IPS-20b (cell line): ENCODE results near the gene AQP7.
A peak's percentile ranks its signal among the peaks of the same experiment; 100 is the strongest.
"Not testable (repeated sequence)": the region's sequence is repeated elsewhere in the genome, so short reads cannot be mapped to it uniquely, and the experiment has no call there.

Source experiments
- H3K27ac ChIP-seq: one replicate; pipeline ENCODE4 v1.5.1; 2013; ENCODE audit warnings: low read length
- H3K27me3 ChIP-seq: 2 replicates; pipeline ENCODE4 v1.6.1; 2013; ENCODE audit warnings: mild to moderate bottlenecking, low read length, inconsistent platforms; ENCODE audit not compliant: insufficient read depth
- H3K36me3 ChIP-seq: 2 replicates; pipeline ENCODE4 v1.6.1; 2013; ENCODE audit warnings: low read depth, mild to moderate bottlenecking, inconsistent platforms, low read length, moderate library complexity; ENCODE audit not compliant: insufficient read depth
- H3K4me1 ChIP-seq: 2 replicates; pipeline ENCODE4 v1.6.1; 2013; ENCODE audit warnings: mild to moderate bottlenecking, control low read depth, inconsistent platforms, low read length, moderate library complexity; ENCODE audit not compliant: insufficient read depth
- H3K4me3 ChIP-seq: 2 replicates; pipeline ENCODE4 v1.5.1; 2013; ENCODE audit warnings: mild to moderate bottlenecking, low read length, inconsistent platforms
- H3K9ac ChIP-seq: 2 replicates; pipeline ENCODE4 v1.6.1; 2013; ENCODE audit warnings: low read depth, mild to moderate bottlenecking, inconsistent platforms, low read length, moderate library complexity
- H3K9me3 ChIP-seq: 2 replicates; pipeline ENCODE4 v1.6.1; 2013; ENCODE audit warnings: mild to moderate bottlenecking, low read depth, low read length, inconsistent platforms; ENCODE audit not compliant: insufficient read depth

Gene AQP7

DNA sequence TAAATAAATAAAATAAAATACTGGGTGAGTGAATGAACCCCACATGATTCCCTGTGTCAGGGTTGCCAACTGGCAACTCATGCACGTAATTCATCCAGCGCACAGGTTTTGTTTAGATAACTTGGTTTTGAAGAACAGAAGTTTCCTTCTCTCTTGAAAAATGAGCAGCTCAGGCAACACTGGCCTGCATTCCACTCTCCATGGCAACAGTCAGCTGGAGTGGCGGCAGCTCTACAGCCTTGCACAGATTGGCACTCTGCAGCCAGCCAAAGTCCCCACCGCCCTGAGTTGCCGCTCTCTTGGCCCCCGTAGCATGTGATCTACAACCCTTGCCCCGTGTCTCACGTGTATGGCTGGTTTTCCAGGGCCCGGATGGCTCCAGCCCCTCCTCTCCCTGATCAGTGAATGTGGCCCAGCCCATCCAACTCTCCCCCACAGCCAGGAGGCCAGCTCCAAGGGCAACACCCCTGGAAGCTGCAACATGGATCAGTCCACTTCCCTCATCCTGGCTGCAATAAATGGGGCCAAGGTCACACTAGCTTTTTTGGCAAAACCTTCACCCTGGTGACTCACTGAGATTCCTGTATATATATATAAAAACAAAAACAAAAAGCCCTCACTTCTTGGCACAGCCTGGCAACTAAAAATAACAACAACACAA lies 11.1 kb downstream of the AQP7 start:
- not testable (repeated sequence) for H3K4me3 ChIP-seq, H3K9me3 ChIP-seq, H3K9ac ChIP-seq, H3K36me3 ChIP-seq, H3K27ac ChIP-seq, H3K4me1 ChIP-seq, H3K27me3 ChIP-seq

DNA sequence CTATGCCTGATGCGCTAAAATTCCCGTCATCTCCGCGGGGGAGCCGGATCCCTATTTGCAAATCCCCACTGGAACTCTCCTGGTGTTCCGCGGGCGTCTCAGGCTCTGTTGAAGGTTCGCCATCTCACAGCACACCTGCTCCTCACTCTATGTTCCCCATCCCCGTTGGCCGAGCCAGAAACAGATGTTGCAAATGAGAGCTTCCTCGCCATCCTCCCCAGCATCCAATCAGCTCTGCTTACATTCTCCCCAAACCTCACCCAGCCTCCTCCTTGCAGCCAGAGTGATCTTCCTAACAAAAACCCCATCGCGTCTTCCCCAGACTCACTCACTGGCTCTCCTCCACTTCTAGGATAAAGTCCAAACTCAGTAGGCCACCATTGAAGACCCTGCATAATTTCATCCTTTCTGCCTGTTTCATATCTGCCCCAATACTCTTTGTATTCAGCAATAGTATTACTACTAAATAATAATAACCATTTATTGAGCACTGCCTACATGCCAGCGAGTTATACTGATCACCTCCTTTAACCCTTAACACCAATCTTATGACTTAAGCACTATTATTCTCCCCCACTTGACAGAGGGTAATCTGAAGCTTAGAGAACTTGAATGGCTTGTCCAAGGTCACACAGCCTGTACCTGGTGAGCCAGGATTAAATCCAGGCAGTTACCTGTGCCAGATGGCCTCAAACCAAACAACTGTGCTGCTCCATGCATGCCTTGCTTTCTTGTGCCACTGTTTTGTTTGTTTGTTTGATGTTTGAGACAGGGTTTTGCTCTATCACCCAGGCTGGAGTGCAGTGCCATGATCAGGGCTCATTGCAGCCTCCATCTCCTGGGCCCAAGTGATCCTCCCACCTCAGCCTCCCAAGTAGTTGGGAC lies 14.0 kb downstream of the AQP7 start:
- Histone ChIP-seq H3K9me3 (no peaks in the 10 kb centered on the region), H3K9ac (no peak overlapping the region), H3K36me3 (no peaks in the 10 kb centered on the region), H3K4me3 (no peak overlapping the region), H3K4me1 (no peaks in the 10 kb centered on the region; the same call in 1 of the 2 replicates), H3K27ac (no peak overlapping the region), H3K27me3 (no peaks in the 10 kb centered on the region)

DNA sequence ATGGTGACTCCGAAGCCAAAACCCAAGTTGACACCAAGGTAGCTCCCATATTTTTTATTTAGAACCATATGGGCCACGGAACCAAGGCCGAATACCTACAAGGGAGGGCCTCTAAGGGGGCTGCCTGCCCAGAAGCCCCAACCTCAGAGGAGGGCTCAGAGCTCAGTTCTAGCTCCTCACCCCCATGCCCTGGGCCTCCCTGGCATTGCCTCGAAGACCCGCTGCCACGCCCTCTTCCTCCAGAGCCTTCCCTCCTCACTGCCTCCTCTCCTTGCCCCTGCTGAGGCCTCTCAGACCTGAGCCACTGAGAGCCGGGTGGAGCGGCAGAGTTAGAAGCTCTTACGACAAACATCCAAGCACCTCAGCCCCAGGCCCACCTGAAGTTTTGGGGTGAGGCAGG lies 15.4 kb downstream of the AQP7 start:
- not testable (repeated sequence) for H3K9ac ChIP-seq, H3K4me1 ChIP-seq, H3K36me3 ChIP-seq, H3K4me3 ChIP-seq, H3K9me3 ChIP-seq, H3K27ac ChIP-seq, H3K27me3 ChIP-seq

DNA sequence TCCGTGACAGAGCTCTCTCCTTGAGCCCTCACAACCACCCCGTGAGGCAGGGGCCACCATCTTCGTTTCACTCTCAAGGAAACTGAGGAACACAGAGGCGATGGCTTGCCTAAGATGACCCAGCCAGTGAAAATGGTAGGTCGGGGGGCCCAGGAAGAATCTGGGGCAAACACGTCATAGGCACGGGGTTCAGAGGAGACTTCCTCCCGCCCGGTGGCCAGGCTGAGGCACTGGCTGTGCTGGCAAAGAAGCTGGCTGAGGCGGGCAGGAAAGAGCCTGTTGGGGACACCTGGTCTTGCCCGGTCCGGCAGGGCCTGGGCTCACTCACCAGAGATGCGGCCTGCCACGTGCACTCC lies 15.7 kb downstream of the AQP7 start:
- H3K27me3 ChIP-seq, H3K27ac ChIP-seq, H3K9me3 ChIP-seq, H3K36me3 ChIP-seq, H3K9ac ChIP-seq, H3K4me1 ChIP-seq, H3K4me3 ChIP-seq: not testable (repeated sequence)

DNA sequence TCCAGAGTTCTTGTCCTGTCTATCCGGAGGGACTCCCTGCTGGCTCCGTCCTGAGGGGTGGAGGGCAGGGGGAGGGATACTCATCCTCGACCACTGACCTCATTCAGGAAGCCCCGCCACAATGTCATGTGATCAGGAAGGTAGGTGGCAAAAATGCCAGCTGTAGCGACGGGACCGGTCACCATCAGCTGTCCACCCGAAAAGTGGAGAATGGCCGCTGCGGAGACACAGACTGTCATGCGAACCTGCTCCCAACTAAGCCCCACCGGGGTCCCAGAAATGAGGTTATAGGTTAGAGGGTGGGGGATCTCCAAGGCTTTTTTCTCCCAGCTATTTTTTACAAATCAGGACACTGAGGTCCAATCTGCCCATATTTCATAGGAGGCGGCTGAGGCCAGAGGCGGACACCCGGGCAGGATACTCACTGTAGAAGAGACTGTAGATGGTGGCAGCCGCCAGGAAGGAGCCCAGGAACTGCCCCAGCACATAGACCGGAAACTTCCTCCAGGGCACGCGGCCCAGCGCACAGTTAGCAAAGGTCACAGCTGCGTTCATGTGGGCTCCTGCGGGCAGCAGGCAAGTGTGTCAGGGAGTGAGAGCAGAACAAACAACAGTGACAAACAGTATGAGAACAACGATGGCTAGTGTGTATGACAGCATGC lies 16.3 kb downstream of the AQP7 start:
- not testable (repeated sequence) for H3K4me3 ChIP-seq, H3K4me1 ChIP-seq, H3K36me3 ChIP-seq, H3K27me3 ChIP-seq, H3K9ac ChIP-seq, H3K9me3 ChIP-seq, H3K27ac ChIP-seq

DNA sequence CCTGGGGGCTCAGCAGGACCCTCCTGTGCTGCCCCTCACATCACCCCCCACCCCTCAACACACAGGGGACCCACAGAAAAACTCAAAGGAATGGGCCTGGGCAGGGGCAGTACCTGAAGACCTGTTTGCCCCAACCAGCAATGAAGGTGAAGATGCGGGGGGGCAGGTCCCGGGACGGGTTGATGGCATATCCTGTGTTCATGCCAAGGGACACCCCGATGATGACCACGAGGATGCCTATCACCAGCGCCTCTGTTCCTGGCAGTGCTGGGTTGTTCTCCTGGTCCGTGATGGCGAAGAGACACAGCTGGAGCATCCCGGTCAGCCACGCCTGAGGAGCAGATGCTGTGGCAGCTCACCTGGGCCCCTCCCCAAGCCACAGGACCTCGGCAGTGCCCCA lies 16.8 kb downstream of the AQP7 start:
- H3K27ac ChIP-seq, H3K9me3 ChIP-seq, H3K4me1 ChIP-seq, H3K27me3 ChIP-seq, H3K9ac ChIP-seq, H3K4me3 ChIP-seq, H3K36me3 ChIP-seq: not testable (repeated sequence)

DNA sequence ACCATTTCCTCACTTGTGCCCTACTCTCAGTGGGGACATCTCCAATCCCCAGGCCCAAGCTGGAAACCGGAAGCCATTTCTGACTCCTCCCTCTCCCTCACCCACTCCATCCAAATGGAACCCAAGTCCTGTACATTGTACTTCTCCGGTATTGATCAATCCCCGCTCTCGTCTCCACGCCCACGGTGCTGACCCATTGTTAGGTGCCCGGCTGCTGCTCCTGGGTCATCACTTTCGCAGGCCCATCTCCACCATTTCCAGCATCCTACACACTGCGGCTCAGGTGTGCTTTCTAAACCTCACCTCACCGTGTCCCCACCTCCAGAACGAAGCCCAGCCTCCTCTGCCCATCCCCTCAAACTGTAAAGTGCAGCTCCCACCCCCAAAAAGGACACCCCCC lies 19.0 kb downstream of the AQP7 start:
- H3K27me3 ChIP-seq, H3K4me3 ChIP-seq, H3K9me3 ChIP-seq, H3K9ac ChIP-seq, H3K36me3 ChIP-seq, H3K27ac ChIP-seq, H3K4me1 ChIP-seq: not testable (repeated sequence)

DNA sequence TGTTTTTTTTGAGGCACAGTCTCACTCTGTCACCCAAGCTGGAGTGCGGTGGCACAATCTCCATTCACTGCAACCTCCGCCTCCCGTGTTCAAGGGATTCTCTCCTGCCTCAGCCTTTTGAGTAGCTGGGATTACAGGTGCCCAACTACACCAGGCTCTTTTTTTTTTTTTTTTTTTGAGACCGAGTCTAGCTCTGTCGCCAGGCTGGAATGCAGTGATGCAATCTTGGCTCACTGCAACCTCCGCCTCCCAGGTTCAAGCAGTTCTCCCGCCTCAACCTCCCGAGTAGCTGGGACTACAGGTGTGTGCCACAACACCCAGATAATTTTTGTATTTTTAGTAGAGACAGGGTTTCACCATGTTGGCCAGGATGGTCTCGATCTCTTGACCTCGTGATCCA lies 20.0 kb downstream of the AQP7 start:
- H3K36me3 ChIP-seq, result not testable (repeated sequence)

DNA sequence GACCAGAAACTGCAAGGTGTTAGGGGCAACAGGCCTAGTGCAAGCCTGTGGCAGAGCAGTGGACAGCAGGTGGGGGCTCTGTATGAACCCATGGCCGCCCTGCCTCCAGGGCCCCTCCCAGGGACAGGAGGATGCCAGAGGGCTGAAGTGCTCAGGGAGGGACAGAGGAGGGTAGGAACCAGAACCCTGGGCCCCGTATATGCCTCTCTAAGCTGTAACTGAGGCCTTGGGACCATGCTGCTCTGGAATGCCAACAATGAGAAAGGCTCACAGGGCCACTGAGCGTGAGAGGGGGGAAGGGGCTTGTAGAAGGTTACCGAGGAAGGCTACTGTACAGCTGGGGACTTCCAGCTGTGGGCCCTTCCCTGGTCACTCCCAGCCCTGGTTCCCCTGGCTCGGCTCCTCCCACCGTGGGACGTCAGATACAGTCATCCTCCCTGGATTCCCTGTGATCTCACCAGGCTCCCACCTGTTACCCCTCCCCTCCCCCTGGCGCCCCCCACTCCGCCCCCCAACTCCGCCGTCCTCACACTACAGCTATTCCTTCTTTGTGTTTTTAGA lies 21.1 kb downstream of the AQP7 start:
- peaks cover 6% of the 10 kb centered on the region; the same call in 1 of the 2 replicates for H3K4me1 ChIP-seq
- no peak overlapping the region for H3K9ac ChIP-seq
- H3K27me3 ChIP-seq, result no peaks in the 10 kb centered on the region
- H3K27ac ChIP-seq, result peak overlapping the region; percentile 6
- no peaks in the 10 kb centered on the region for H3K36me3 ChIP-seq
- H3K9me3 ChIP-seq, result no peaks in the 10 kb centered on the region
- peak overlapping the region; percentile 32; the same call in 1 of the 2 replicates for H3K4me3 ChIP-seq

More for the DNA sequence above, 20.0 kb downstream of the AQP7 start:
- not testable (repeated sequence) for H3K9me3 ChIP-seq, H3K9ac ChIP-seq, H3K27ac ChIP-seq, H3K4me1 ChIP-seq, H3K27me3 ChIP-seq, H3K4me3 ChIP-seq

DNA sequence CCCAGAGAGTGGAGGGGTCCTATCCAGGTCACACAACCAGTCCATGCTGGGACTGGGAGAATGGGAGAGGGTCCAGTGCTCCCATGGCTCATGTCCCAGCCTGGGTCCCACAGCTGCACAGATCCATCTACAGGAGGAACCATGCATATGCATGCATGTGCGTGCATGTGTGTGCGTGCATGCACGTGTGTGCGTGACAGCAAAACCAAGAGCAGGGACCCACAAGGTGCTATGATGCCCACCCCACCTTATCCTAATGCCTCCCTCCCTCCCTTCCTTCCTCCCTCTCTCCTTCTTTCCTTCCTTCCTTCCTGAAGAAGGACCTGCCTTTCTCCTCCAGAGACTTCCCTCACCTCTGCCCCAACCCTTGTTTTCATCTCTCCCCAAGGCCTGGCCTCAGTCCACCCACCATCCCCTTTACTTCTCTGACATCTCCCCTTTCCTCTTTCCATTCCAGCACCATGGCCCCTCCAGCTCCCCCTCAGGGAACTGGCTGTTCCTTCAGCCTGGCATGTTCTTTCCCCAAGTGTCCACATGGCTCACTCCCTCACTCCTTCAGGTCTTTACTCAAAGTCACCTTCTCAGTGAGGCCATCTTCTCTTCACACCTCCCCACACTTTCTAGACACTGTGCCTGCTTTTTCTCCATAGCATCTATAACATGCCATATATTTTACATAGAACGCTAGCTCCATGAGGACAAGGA lies 21.8 kb downstream of the AQP7 start:
- Histone ChIP-seq H3K27ac (peak overlapping the region; percentile 6), H3K27me3 (no peaks in the 10 kb centered on the region), H3K4me1 (peaks cover 6% of the 10 kb centered on the region; the same call in 1 of the 2 replicates), H3K9ac (no peak overlapping the region), H3K36me3 (no peaks in the 10 kb centered on the region), H3K9me3 (no peaks in the 10 kb centered on the region), H3K4me3 (peak overlapping the region; percentile 32; the same call in 1 of the 2 replicates)

DNA sequence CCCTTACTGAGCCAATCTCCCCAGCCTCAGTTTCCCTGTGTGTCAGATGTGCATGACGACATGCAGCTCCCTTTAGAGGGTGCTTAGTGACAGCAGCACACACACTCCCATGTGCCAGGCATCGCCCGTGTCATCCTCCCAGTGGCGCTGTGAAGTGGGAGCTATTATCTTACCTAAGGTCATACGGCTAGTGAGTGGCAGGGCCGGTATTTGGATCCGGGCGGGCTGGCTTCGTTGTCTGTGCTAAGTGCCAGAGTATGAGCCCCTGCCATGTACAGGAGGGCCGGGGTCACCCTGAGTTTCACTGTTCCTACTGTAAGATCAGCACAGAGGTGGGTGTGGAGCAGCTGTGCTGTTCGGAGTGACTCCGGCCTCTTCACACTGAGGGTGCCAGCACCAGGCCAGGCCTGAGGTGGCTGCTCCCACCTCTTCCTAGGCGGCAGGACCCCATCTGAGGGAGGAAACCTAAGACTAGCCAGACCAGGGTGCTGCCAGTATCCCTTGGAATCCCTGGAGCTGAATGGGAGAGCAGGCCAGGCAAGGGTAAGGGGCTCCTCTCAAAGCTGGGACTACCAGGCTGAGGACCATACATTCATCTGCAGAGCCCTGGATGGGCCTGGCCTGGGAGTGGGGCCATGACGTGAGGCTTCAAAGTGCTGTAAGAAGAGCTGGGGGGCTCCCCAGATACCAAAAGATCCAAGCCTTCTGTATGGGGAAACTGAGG lies 22.5 kb downstream of the AQP7 start:
- no peaks in the 10 kb centered on the region for H3K36me3 ChIP-seq
- H3K4me3 ChIP-seq, result no peak overlapping the region
- H3K9me3 ChIP-seq, result no peaks in the 10 kb centered on the region
- H3K27ac ChIP-seq, result no peak overlapping the region
- no peaks in the 10 kb centered on the region for H3K27me3 ChIP-seq
- no peak overlapping the region for H3K9ac ChIP-seq
- peaks cover 6% of the 10 kb centered on the region; the same call in 1 of the 2 replicates for H3K4me1 ChIP-seq
